HG03354 (cell line): ENCODE results near the gene ATP2A2.
"Not testable (repeated sequence)": the region's sequence is repeated elsewhere in the genome, so short reads cannot be mapped to it uniquely, and the experiment has no call there.

Source experiments
- ATAC-seq: cut with Tn5 transposase; IDR thresholded peaks from one replicate; pipeline ENCODE4 v1.9.1; 2021; ENCODE audit warnings: mild to moderate bottlenecking; ENCODE audit not compliant: unreplicated experiment, poor library complexity, severe bottlenecking

The ATP2A2 gene

DNA sequence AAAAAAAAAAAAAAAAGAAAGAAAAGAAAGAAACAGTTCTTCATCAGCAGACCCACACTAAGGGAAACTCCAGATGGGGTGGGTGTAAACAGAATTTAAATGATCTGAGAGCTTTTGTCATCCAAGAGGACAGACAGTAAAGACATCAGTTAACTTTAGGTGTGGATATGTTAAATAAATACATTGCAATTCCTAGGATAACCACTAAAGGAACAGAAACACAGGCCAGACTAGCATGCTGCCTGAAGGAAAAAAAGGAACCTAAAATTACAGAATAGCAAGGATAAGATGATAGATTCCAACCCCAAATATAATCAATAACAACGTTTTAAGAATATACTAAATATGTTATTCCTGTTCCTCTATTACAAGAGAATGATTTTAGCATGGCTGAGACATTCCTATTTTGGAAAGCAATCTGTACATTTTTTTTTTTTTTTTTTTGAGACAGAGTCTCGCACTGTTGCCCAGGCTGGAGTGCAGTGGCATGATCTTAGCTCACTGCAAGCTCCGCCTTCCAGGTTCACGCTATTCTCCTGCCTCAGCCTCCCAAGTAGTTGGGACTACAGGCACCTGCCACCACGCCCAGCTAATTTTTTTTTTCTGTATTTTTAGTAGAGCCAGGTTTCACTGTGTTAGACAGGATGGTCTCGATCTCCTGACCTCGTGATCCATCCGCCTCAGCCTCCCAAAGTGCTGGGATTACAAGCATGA, 77.5 kb downstream of the ATP2A2 start:
- ATAC-seq, result not testable (repeated sequence)

DNA sequence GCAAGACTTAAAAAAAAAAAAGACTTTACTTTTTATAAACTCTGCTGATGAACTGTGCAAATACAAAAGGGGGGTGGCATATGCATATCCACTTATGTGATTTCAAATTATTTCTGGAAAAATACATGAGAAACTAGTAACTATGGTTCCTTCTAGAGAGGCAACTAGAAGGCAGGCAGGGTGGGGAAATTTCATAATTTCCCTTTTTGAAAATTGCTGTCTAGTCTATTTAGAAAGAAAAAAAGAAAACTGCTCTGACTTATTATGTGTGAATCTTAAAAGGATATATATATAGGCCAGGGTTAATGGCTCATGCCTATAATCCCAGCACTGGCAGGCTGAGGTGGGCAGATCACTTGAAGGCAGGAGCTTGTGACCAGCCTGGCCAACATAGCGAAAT, 80.2 kb downstream of the ATP2A2 start:
- ATAC-seq, result no peak

- no peak for ATAC-seq
Measured at GRCh38 chr12:110365489-110366320, 84.7 kb downstream of the ATP2A2 start.

GRCh38 chr12:110366321-110367142, 85.5 kb downstream of the ATP2A2 start:
- ATAC-seq, result no peak

DNA sequence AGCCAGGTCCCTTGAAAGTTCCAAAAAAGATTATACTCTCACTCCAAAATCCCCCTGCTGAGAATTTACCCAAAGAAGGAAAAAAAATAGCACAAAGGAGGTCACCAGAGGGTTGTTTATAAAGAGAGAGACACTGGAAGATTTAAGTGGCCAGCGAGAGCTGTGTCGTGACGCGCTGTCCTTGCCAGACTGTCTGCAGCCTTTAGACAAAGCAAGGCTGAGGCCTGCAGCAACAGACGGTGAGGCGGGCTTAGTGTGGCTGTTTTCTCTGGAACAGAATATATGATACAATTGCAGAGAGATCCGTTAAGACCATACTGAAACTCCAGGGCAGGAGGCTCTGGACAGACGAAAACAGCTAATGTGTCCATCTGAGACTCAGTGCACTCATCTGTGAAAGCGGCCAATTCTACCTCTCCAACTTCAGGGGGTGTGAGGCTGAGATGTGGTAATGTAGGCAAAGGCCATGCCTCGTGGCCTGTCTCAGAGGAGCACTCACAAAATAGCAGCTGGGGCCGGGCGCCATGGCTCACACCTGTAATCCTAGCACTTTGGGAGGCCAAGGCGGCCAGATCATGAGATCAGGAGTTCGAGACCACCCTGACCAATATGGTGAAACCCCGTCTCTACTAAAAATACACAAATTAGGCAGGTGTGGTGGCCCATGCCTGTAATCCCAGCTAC, 86.3 kb downstream of the ATP2A2 start:
- no peak for ATAC-seq

DNA sequence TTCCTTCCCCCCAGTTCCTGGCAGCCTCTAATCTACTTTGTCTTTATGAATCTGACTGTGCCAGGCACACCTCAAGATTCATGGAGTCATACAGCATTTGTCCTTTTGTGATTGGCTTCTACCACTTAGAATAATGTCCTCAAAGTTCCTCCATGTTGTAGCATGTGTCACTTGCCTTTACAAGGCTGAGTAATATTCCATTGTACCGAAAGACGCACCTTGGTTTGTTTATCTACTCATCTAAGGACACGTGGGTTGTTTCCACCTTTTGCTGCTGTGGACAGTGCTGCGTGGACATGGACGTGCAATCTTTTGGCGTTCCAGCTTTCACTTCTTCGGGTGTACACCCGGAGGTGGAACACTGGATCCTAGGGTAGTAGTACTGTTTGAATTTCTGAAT, 88.9 kb downstream of the ATP2A2 start:
- ATAC-seq, result no peak

DNA sequence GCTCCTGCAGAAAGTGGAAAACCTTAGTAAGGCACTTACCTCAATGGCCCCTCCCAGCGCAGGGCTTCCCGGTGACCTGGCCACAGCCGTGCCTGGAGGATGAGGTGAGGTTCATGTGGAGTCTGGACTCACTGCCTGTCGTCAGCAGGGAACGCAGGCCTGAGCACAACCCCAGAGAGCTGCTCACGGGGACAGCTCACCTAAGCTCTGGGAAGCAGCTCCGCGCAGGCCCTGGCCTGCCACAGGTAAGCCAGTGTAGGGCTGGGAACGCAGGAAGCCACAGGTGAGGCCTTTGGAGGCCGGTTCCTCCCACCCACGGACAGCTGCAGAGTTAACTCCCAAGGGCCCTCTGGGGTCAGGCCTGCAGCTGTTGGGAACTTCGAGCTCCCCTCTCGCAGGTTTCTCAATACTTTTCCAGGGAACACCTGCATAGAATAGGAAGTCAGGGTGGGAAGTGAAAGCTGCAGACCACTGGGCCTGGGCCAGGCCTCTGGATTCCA, 89.7 kb downstream of the ATP2A2 start:
- ATAC-seq, result no peak

- ATAC-seq, result peak; percentile 78
Measured at GRCh38 chr12:110371408-110372055, 90.5 kb downstream of the ATP2A2 start.

DNA sequence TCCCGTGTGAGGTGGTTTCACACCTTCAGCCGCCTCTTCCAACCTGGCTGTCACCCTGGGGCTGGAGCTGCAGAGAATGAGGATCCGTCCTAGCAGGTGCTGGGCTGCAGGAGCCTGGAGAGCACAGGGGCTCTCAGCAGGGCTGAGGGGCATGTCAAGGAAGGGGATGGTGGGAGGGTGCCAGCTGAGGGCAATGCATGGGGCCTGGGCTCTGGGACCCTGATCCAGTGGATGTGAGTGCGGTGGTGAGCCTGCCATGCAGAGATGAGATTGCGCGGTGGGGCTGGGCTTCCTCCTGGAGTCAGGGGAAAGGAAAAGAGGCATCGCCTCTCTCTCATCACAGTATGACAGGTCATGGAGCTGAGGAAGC, 91.0 kb downstream of the ATP2A2 start:
- no peak for ATAC-seq

- no peak for ATAC-seq
Measured at GRCh38 chr12:110373025-110373424, 92.0 kb downstream of the ATP2A2 start.

- ATAC-seq, result no peak
Measured at GRCh38 chr12:110373425-110373824, 92.4 kb downstream of the ATP2A2 start.

GRCh38 chr12:110373962-110374611, 93.0 kb downstream of the ATP2A2 start:
- no peak for ATAC-seq

- not testable (repeated sequence) for ATAC-seq
Measured at GRCh38 chr12:110378131-110378790, 97.2 kb downstream of the ATP2A2 start.

- ATAC-seq, result no peak
Measured at GRCh38 chr12:110379197-110379596, 98.2 kb downstream of the ATP2A2 start.

DNA sequence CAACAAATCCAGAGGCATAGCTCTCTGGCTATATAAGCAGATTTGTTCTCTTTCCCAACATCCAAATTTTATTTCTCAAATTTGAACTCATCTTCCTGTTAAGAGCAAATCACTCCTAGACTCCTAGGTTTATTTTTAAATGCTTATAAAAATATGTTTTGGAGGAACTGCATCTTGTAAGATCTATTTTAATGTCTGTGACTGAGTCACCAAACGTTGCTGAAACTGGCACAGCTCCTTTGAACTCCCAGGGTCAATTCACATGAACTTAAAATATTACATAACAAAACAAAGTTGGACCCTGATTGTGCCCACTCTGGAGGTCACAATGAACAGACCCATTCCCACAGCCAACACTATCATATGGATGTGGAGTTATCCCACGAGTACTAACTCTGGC, 98.6 kb downstream of the ATP2A2 start:
- ATAC-seq, result no peak

- ATAC-seq, result no peak
Measured at GRCh38 chr12:110382683-110383082, 101.6 kb downstream of the ATP2A2 start.
